HG03442 (cell line): ENCODE data around the gene GLB1L3.
"Not testable (repeated sequence)": the region's sequence is repeated elsewhere in the genome, so short reads cannot be mapped to it uniquely, and the experiment has no call there.

Experiments
- ATAC-seq: cut with Tn5 transposase; IDR thresholded peaks from one replicate; pipeline ENCODE4 v1.9.1; 2021; ENCODE audit warnings: mild to moderate bottlenecking, moderate library complexity; ENCODE audit not compliant: unreplicated experiment

The GLB1L3 gene

DNA sequence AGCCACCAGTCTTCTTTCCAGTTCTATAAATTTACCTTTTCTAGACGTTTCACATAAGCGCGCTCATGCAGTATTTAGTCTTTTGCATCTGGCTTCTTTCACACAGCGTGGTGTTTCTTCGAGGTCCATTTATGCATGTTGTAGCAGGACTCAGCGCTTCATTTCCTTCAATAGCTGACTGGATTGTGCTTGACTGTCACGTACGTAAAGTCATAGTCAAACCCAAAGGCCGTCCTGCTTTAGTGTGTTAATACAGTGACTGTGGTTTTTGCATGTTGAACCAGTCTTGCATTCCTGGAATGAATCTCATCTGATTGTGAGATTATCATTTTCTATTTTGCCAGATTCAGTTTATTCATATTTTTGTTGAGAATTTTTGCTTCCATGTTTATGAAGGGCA, 18.5 kb downstream of the GLB1L3 start:
- ATAC-seq: no peak

DNA sequence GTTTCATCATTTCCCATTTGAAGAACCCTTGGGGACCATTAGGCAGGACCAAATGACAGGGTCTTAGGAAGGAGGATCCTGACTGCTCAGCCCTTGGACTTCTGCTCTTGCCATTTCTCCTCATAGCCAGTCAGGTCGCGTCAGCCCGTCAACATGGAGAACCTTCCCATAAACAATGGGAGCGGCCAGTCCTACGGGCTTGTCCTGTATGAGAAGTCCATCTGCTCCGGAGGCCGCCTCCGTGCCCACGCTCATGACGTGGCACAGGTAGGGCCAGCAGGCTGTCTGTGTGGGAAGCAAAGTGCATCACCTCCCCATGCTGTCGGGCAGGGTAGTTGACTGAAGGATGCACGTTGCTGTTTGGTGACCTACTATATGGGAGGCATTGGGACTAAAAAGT, 36.0 kb downstream of the GLB1L3 start:
- no peak for ATAC-seq

GRCh38 chr11:134312807-134313206, 36.6 kb downstream of the GLB1L3 start:
- ATAC-seq: no peak

GRCh38 chr11:134313379-134313778, 37.2 kb downstream of the GLB1L3 start:
- ATAC-seq: no peak

DNA sequence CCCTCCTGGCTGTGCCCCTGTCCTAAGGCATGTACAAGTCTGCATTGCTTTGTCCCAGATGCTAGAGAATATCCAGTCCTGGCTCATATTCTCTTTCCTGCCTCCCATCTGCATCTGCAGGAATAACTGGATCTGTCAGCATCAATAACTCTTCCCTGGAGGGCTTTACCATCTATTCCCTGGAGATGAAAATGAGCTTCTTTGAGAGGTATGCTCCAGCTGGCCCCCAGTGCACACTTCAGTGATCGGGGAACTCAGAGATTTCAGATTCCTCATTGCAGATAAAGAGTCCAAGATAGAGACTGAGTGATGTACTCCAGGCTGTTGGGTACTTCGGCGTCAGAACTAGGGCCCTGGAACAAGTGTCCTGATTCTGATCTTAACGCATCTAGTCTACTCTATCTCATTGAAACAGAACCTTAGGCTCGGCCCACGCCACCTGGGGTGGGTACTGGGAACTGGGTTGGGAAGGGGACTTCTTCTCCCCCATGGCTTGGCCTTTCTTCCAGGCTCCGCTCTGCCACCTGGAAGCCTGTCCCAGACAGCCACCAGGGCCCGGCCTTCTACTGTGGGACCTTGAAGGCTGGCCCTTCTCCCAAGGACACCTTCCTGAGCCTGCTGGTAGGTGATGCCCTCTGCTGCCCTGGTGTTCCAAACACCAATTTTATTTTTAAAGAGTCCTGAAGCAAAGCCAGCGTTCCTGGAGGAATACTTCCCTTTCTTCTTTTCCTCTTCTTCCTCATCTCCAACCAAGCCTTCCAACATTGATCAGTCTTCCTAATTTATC, 37.8 kb downstream of the GLB1L3 start:
- no peak for ATAC-seq

GRCh38 chr11:134317103-134317502, 40.9 kb downstream of the GLB1L3 start:
- ATAC-seq: no peak

DNA sequence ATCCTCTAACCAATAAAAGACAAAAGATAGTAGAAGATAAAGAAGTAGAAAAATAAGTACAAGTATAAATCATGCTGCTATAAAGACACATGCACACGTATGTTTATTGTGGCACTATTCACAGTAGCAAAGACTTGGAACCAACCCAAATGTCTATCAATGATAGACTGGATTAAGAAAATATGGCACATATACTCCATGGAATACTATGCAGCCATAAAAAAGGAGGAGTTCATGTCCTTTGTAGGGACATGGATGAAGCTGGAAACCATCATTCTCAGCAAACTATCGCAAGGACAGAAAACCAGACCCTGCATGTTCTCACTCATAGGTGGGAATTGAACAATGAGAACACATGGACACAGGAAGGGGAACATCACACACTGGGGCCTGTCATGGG, 45.2 kb downstream of the GLB1L3 start:
- not testable (repeated sequence) for ATAC-seq

- no peak for ATAC-seq
These were observed 46.4 kb downstream of the GLB1L3 start for GRCh38 chr11:134322553-134322952.

DNA sequence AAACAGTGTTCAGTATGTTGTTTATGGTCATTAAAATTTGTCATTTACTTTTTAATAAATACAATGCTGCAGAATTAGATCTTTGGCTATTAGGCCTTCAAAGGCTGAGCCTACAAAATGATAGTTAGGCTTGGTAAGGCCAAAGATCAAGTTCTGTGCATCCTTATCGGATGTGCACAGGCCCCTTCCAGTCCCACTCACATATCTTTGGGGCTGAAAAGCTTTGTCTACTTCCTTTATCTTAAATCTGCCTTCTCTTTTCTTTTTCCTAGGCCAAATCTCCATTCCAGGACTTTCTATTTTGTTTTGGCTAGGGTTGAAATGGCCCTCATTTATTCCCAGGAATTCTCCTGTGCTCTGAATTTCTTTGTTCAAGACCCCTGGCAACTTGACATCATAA, 52.3 kb downstream of the GLB1L3 start:
- ATAC-seq: no peak

- ATAC-seq: no peak
These were observed 54.6 kb downstream of the GLB1L3 start for GRCh38 chr11:134330611-134331353.

DNA sequence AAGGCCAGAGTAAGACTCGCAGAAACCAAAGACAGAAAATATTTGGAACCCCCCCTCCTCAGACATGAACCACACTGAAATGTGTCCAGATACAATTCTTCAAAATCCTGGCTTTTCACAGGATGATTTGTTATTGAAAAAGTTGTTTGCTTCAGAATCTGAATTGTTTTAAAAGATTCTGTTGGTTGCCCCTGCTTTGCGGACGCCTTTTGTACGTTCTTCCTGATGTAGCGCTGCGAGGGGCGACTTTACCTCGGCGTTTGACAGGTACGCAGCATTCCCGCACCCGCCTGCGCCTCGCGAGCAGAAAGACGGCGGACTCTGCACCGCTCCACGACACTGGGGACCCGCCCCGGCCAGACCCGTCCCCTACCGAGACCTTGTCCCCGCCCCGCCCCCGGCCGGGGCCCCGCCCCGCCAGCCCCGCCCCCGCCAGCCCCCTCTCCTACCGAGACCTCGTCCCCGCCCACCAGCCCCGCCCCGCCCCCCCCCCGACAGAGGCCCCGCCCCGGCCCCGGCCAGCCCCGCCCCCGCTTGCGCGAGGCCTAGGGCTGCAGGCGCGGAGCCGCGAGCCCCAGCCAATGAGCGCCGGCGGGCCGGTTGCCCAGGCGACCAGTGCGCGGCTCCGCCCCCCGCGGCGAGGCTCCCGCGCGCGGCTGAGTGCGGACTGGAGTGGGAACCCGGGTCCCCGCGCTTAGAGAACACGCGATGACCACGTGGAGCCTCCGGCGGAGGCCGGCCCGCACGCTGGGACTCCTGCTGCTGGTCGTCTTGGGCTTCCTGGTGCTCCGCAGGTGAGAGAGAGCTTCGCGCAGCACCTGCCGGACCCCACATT, 55.4 kb downstream of the GLB1L3 start, which contains the start of gene GLB1L2:
GLB1L2 (plus strand) TSS at position 635 of the 835 bp plus-strand sequence; CDS start at position 709, 74 bp downstream.
- peak; percentile 85 for ATAC-seq

- ATAC-seq: peak; percentile 36
These were observed 56.0 kb downstream of the GLB1L3 start for GRCh38 chr11:134332189-134332631.

- no peak for ATAC-seq
These were observed 56.6 kb downstream of the GLB1L3 start for GRCh38 chr11:134332782-134333181.

GRCh38 chr11:134333312-134333711, 57.1 kb downstream of the GLB1L3 start:
- ATAC-seq: no peak

GRCh38 chr11:134333946-134334345, 57.8 kb downstream of the GLB1L3 start:
- ATAC-seq: no peak

DNA sequence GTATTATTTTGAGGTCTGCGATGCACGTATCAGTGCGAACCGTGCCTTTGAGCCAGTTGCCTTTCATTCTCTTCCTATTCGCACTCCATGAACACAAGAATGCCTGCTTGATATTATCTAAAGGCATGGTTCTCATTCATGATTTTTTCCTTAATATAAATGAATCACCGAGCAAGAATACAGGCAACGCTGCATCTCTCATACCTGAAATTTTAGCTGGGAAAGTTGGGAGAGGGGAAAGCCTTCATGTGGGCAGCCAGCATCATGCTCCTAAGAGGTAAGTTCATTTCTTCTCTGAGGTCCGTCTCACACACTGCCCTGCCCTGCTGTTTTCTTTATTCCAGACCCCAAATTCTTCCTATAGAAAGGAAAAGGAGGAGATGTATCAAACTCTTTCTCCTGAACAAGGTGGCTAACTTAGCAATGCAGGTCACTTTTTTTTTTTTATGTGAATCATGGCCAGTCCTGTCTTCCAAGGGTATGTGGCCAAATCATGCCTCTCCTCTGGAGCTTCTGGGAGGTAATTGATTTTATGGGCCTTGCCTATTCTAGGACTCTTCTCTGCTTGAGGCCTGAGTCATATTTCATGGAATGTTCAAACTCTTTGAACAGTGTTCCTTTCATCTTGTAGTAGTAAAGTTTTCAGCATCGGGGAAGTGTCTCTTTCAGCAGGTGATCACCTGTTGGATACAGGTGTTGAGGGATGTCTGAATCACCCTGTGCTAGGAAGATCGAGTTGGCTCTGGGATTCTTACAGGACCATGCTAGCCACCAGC, 58.8 kb downstream of the GLB1L3 start:
- no peak for ATAC-seq

DNA sequence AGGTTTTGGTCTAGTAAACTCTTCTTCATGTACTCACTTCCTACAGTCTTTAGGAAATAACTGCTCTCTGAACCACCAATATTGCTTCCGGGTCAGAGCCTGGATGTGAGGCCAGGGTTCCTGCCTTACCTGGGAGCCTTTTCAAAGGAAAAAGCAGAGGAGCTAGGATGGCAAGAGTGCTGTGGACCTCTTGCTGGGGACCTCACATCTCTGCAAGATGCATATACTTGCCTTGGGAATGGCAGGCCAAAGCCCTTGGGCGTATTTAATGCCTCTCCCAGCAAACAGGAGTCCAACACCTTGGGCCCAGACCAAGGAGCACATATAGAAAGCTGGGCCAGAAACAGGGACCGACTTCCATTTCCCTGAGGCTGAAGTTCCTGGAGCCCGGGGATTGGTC, 60.9 kb downstream of the GLB1L3 start:
- ATAC-seq: no peak

- no peak for ATAC-seq
These were observed 61.9 kb downstream of the GLB1L3 start for GRCh38 chr11:134338068-134338467.

GRCh38 chr11:134338654-134339053, 62.5 kb downstream of the GLB1L3 start:
- ATAC-seq: no peak

DNA sequence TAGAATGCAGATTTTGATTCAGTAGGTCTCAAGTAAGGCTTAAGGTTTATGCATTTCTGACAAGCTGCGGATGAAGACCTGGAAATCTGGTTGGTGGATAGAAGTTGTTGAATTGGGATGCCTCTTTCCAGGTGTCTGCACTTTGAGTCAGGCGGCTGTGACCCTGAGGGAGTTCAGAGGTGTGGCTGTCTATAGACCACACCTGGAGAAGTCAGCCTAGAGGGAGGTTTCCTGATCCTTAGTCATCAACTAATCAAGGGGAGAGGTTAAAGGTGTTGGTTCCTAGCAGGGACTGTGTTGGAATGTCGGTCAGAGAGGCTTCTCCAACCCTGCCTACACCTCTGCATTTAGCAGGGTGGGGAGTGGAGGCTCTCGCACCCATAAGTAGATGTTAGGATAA, 63.6 kb downstream of the GLB1L3 start:
- ATAC-seq: no peak
